Measurements from ENCODE around the gene TMEM132C.

Gene TMEM132C

DNA sequence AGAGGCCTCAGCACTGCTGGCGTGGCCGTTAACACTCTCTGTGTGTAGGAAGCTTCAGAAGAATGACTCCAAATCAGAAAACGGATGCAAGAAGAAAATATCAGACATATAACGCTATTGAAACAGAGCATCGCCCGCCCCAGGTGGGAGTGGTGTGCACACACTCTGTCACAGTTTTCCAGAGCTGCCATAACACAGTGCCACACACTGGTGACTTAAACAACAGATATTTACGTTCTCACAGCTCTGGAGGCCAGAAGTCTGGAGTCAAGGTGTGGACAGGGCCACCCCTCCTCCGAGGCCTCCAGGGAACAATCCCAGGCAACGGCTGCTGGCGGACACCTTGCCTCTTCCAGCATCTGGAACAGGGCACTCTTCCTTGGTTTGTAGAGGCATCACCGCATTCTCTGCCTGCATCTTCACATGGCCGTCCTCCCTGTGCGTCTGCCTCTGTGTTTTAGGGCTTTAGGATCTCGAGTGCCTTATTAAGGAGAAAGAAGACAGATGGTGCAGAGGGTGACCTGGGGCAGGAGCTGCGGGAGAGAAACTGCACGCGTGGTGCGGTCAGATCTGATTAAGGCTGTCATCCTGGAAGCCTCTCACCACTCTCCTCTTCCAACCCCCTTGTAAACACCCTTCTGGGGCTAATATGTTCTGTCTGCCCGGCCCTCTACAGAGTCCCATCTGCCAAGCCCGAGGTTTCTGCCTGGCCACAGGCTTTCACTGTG is 415.7 kb downstream of the TMEM132C start:
- ChIA-PET POLR2A (no interaction called here), CTCF (no interaction called here)
- no peak for DNase-seq (ENCODE audit: extremely low spot score)
- no peak for TF ChIP-seq NFRKB (IDR thresholded peaks at IDR 0.05)
- TF ChIP-seq HDGF (IDR thresholded peaks at IDR 0.05; ENCODE audit: borderline replicate concordance) = no peak
- TF ChIP-seq TARDBP (IDR thresholded peaks at IDR 0.05) = no peak
- no peak for TF ChIP-seq L3MBTL2 (conservative IDR thresholded peaks at IDR 0.05)
- TF ChIP-seq SP1 (IDR thresholded peaks at IDR 0.05) = no peak
- TF ChIP-seq ELF4 (IDR thresholded peaks at IDR 0.05) = no peak

GRCh38 chr12:128684352-128684751 is 417.4 kb downstream of the TMEM132C start:
- CTCF ChIA-PET = no interaction called here
- TF ChIP-seq NFRKB (IDR thresholded peaks at IDR 0.05) (no peak), FOXA1 (IDR thresholded peaks at IDR 0.05) (no peak), L3MBTL2 (conservative IDR thresholded peaks at IDR 0.05) (no peak), FOXK2 (IDR thresholded peaks at IDR 0.05) (no peak), ZNF384 (IDR thresholded peaks at IDR 0.05) (no peak), BHLHE40 (IDR thresholded peaks at IDR 0.05; ENCODE audit: borderline replicate concordance) (no peak), LEF1 (IDR thresholded peaks at IDR 0.05; ENCODE audit: borderline replicate concordance) (no peak)
- no peak for DNase-seq (ENCODE audit: extremely low spot score)
- POLR2A ChIA-PET = no interaction called here

GRCh38 chr12:128685903-128686475 is 419.0 kb downstream of the TMEM132C start:
- TF ChIP-seq, protein P1, sequence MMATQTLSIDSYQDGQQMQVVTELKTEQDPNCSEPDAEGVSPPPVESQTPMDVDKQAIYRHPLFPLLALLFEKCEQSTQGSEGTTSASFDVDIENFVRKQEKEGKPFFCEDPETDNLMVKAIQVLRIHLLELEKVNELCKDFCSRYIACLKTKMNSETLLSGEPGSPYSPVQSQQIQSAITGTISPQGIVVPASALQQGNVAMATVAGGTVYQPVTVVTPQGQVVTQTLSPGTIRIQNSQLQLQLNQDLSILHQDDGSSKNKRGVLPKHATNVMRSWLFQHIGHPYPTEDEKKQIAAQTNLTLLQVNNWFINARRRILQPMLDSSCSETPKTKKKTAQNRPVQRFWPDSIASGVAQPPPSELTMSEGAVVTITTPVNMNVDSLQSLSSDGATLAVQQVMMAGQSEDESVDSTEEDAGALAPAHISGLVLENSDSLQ (IDR thresholded peaks at IDR 0.05) = no peak
- no peak for TF ChIP-seq SP1 (IDR thresholded peaks at IDR 0.05)
- TF ChIP-seq ZNF384 (IDR thresholded peaks at IDR 0.05) = no peak
- no peak for TF ChIP-seq HDGF (IDR thresholded peaks at IDR 0.05; ENCODE audit: borderline replicate concordance)
- TF ChIP-seq FOXA1 (IDR thresholded peaks at IDR 0.05) = no peak
- TF ChIP-seq BHLHE40 (IDR thresholded peaks at IDR 0.05; ENCODE audit: borderline replicate concordance) = no peak
- TF ChIP-seq TARDBP (IDR thresholded peaks at IDR 0.05) = no peak
- TF ChIP-seq CTBP1 (IDR thresholded peaks at IDR 0.05; ENCODE audit: borderline replicate concordance) = no peak
- DNase-seq (ENCODE audit: extremely low spot score) = no peak
- CTCF ChIA-PET = no interaction called here
- POLR2A ChIA-PET = no interaction called here

- DNase-seq (ENCODE audit: extremely low spot score) = no peak
- TF ChIP-seq BHLHE40 (IDR thresholded peaks at IDR 0.05; ENCODE audit: borderline replicate concordance) (no peak), FOXM1 (IDR thresholded peaks at IDR 0.05; ENCODE audit: borderline replicate concordance) (no peak), ARNT (IDR thresholded peaks at IDR 0.05) (no peak), HDGF (IDR thresholded peaks at IDR 0.05; ENCODE audit: borderline replicate concordance) (no peak), TARDBP (IDR thresholded peaks at IDR 0.05) (no peak), NFRKB (IDR thresholded peaks at IDR 0.05) (no peak), LEF1 (IDR thresholded peaks at IDR 0.05; ENCODE audit: borderline replicate concordance) (no peak), SP1 (IDR thresholded peaks at IDR 0.05) (no peak), CTBP1 (IDR thresholded peaks at IDR 0.05; ENCODE audit: borderline replicate concordance) (no peak), FOXA1 (IDR thresholded peaks at IDR 0.05) (no peak), FOXK2 (IDR thresholded peaks at IDR 0.05) (no peak), SUZ12 (IDR thresholded peaks at IDR 0.05) (no peak)
- TF ChIP-seq, protein P1 (IDR thresholded peaks at IDR 0.05) = no peak
- POLR2A ChIA-PET = no interaction called here
- CTCF ChIA-PET = no interaction called here
Measured at GRCh38 chr12:128687851-128688250, 420.9 kb downstream of the TMEM132C start.

DNA sequence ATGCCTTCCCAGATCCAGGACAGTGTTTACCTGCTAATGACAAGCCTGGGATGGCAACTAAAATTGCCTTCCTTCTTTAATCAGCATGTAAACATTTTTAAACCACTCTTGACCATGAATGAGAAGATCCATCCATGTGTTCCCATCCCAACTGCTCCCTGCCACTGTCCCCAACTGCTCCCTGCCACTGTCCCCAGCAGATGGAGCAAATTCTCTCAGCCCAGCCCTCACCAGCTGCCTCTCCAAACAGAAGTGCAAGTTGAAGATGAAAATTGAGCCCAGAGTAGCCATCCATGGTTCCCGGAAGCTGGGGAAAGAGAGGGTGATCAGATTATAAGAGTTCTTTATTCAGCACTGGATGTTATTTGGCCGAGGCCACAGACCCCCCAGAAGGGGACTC is 423.7 kb downstream of the TMEM132C start:
- ChIA-PET CTCF (no interaction called here), POLR2A (no interaction called here)
- no peak for DNase-seq (ENCODE audit: extremely low spot score)
- no peak for TF ChIP-seq LEF1 (IDR thresholded peaks at IDR 0.05; ENCODE audit: borderline replicate concordance)
- no peak for TF ChIP-seq SUZ12 (IDR thresholded peaks at IDR 0.05)
- TF ChIP-seq ARNT (IDR thresholded peaks at IDR 0.05) = no peak
- no peak for TF ChIP-seq FOXM1 (IDR thresholded peaks at IDR 0.05; ENCODE audit: borderline replicate concordance)
- TF ChIP-seq CTBP1 (IDR thresholded peaks at IDR 0.05; ENCODE audit: borderline replicate concordance) = no peak
- TF ChIP-seq, protein P1 (IDR thresholded peaks at IDR 0.05) = no peak
- TF ChIP-seq FOXK2 (IDR thresholded peaks at IDR 0.05) = no peak
- no peak for TF ChIP-seq SP1 (IDR thresholded peaks at IDR 0.05)
- no peak for TF ChIP-seq FOXA1 (IDR thresholded peaks at IDR 0.05)
- no peak for TF ChIP-seq NFRKB (IDR thresholded peaks at IDR 0.05)
- TF ChIP-seq L3MBTL2 (conservative IDR thresholded peaks at IDR 0.05) = no peak
- TF ChIP-seq HDGF (IDR thresholded peaks at IDR 0.05; ENCODE audit: borderline replicate concordance) = no peak
- no peak for TF ChIP-seq TARDBP (IDR thresholded peaks at IDR 0.05)
- no peak for TF ChIP-seq ZNF384 (IDR thresholded peaks at IDR 0.05)
- no peak for TF ChIP-seq BHLHE40 (IDR thresholded peaks at IDR 0.05; ENCODE audit: borderline replicate concordance)
- TF ChIP-seq ELF4 (IDR thresholded peaks at IDR 0.05) = no peak

DNA sequence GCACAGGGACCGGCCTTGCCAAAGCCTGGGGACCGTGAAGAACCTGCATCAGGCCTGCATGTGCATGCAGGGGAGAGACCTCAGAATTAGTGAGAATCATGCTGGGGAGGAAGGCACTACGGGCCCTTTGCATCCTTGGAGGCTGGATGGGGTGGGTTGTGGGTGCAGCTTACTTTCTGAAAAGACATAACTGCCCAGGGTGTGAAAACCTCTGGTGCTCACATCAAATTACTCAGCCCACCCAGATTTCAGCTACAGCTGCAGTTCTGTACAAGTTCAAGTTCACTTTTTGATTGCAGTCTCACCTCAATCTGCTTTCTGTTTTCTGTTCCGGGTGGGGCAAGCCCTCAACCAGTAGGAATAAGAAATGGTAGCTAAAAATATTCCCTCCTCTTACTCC is 426.1 kb downstream of the TMEM132C start:
- POLR2A ChIA-PET = no interaction called here
- CTCF ChIA-PET = interaction anchor here (0.6 kb wide), 1 partner anchor 266 kb away, joined by 4 read pairs; no protein-coding TSS in a partner anchor
- no peak for DNase-seq (ENCODE audit: extremely low spot score)
- TF ChIP-seq FOXK2 (IDR thresholded peaks at IDR 0.05) (no peak), LEF1 (IDR thresholded peaks at IDR 0.05; ENCODE audit: borderline replicate concordance) (no peak), FOXA1 (IDR thresholded peaks at IDR 0.05) (no peak), CTBP1 (IDR thresholded peaks at IDR 0.05; ENCODE audit: borderline replicate concordance) (no peak), NFRKB (IDR thresholded peaks at IDR 0.05) (no peak), SP1 (IDR thresholded peaks at IDR 0.05) (no peak)
